Measurements from ENCODE around the gene SMTN.

Gene SMTN

DNA sequence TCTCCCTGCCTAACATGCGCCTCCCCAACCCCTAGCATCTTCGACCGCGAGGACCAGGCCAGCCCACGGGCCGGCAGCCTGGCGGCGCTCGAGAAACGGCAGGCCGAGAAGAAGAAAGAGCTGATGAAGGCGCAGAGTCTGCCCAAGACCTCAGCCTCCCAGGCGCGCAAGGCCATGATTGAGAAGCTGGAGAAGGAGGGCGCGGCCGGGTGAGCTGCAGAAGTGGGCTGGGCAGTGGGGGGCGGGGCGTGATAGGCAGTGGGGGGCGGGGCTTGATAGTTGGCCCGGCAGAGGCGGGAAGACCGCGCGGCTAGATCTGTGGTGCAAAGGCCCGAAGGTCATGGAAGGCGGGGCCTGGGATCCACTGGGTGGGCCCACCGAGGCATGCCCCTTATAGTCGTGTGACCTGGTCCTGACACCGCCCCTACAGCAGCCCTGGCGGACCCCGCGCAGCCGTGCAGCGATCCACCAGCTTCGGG, 17.6 kb downstream of the SMTN start:
- Histone ChIP-seq H3K9ac (ENCODE audit: low read length) (no peak overlapping the region), H3K27me3 (replicated peaks; ENCODE audit: insufficient read depth, low read length) (no peaks in the 10 kb centered on the region), H3K4me3 (ENCODE audit: low read length) (no peak overlapping the region), H3K79me2 (ENCODE audit: low read length) (no peaks in the 10 kb centered on the region), H3K36me3 (replicated peaks; ENCODE audit: insufficient read depth, low read length) (no peaks in the 10 kb centered on the region), H3F3A (ENCODE audit: insufficient read depth, low read length) (no peaks in the 10 kb centered on the region), H3K9me2 (replicated peaks; ENCODE audit: insufficient read depth, low read length) (no peaks in the 10 kb centered on the region), H4K20me1 (ENCODE audit: insufficient read depth, low read length) (no peaks in the 10 kb centered on the region), H3K9me3 (replicated peaks; ENCODE audit: insufficient read depth, low read length) (no peaks in the 10 kb centered on the region), H2AFZ (ENCODE audit: low read length) (no peak overlapping the region), H3K4me2 (ENCODE audit: low read depth, low read length) (no peak overlapping the region), H3K4me1 (ENCODE audit: low read length) (no peaks in the 10 kb centered on the region), H3K27ac (ENCODE audit: low read length) (no peak overlapping the region)
- no peak for DNase-seq
- TF ChIP-seq EZH2phosphoT487 (IDR thresholded peaks at IDR 0.05; ENCODE audit: low read length): no peak
- TF ChIP-seq EZH2 (optimal IDR thresholded peaks at IDR 0.05; ENCODE audit: low read depth, low read length): no peak
- no peak for TF ChIP-seq CTCF (IDR thresholded peaks at IDR 0.05; ENCODE audit: low read length)

- no peak for DNase-seq
- H4K20me1 ChIP-seq (ENCODE audit: insufficient read depth, low read length): no peaks in the 10 kb centered on the region
- H3K9ac ChIP-seq (ENCODE audit: low read length): no peak overlapping the region
- H3K27ac ChIP-seq (ENCODE audit: low read length): no peak overlapping the region
- H3K9me3 ChIP-seq (replicated peaks; ENCODE audit: insufficient read depth, low read length): no peaks in the 10 kb centered on the region
- no peak overlapping the region for H3K4me3 ChIP-seq (ENCODE audit: low read length)
- H3F3A ChIP-seq (ENCODE audit: insufficient read depth, low read length): no peaks in the 10 kb centered on the region
- no peaks in the 10 kb centered on the region for H3K79me2 ChIP-seq (ENCODE audit: low read length)
- TF ChIP-seq CTCF (IDR thresholded peaks at IDR 0.05; ENCODE audit: low read length) (no peak), EZH2phosphoT487 (IDR thresholded peaks at IDR 0.05; ENCODE audit: low read length) (no peak), EZH2 (optimal IDR thresholded peaks at IDR 0.05; ENCODE audit: low read depth, low read length) (no peak)
- no peaks in the 10 kb centered on the region for H3K36me3 ChIP-seq (replicated peaks; ENCODE audit: insufficient read depth, low read length)
- no peaks in the 10 kb centered on the region for H3K4me1 ChIP-seq (ENCODE audit: low read length)
- H3K27me3 ChIP-seq (replicated peaks; ENCODE audit: insufficient read depth, low read length): no peaks in the 10 kb centered on the region
- H3K4me2 ChIP-seq (ENCODE audit: low read depth, low read length): no peak overlapping the region
- no peak overlapping the region for H2AFZ ChIP-seq (ENCODE audit: low read length)
- H3K9me2 ChIP-seq (replicated peaks; ENCODE audit: insufficient read depth, low read length): no peaks in the 10 kb centered on the region
Measured at GRCh38 chr22:31099386-31099785, 18.3 kb downstream of the SMTN start.

DNA sequence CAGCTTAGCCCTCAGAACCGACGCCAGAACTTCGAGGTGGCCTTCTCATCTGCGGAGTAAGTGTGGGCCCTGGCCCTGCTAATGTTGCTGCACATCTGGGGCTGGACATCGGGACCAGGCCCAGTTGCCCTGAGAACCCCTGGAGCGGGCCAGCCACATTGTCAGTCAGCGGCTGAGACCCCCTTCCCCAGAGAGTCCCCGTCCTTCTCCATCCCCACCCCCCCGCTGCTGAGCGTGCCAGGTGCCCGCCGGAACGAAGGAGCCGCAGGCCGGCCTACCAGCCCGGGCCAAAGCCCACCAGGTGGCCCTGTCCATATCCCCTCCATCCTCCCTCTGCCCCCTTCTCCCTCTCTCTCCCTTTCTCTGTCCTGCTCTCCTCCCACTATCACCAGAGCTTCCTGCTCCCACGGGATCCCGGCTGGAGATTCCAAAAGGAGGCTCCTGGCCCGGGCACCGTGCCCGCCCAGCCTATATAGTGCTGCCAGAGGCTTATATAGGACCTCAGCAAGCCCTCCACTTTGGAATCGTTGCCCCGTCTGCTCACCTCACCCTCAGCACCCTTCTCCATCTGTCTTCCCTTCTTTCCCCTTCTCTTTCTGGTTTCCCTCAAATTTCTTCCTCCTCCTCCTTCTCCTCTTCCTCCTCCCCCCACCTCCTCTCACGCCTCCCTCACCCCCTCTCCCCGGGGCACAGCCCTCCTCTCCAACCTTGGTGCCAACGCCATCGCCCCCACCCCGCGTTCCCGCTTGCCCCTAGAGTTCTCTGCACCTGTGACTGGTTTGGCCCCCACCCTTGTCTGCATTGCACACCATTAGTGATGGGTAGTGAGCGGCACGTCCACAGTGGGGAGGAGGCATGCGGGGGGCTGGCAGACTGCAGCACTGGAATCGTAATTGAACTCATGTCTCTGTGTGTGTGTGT, 19.0 kb downstream of the SMTN start:
- Histone ChIP-seq H3K27me3 (replicated peaks; ENCODE audit: insufficient read depth, low read length) (no peaks in the 10 kb centered on the region), H3K4me3 (ENCODE audit: low read length) (no peak overlapping the region), H3K27ac (ENCODE audit: low read length) (no peak overlapping the region), H3K79me2 (ENCODE audit: low read length) (no peaks in the 10 kb centered on the region), H3K4me2 (ENCODE audit: low read depth, low read length) (no peak overlapping the region), H3F3A (ENCODE audit: insufficient read depth, low read length) (no peaks in the 10 kb centered on the region), H3K9me3 (replicated peaks; ENCODE audit: insufficient read depth, low read length) (no peaks in the 10 kb centered on the region), H3K36me3 (replicated peaks; ENCODE audit: insufficient read depth, low read length) (no peaks in the 10 kb centered on the region), H3K9me2 (replicated peaks; ENCODE audit: insufficient read depth, low read length) (no peaks in the 10 kb centered on the region), H2AFZ (ENCODE audit: low read length) (no peak overlapping the region), H3K9ac (ENCODE audit: low read length) (no peak overlapping the region), H4K20me1 (ENCODE audit: insufficient read depth, low read length) (no peaks in the 10 kb centered on the region), H3K4me1 (ENCODE audit: low read length) (no peaks in the 10 kb centered on the region)
- TF ChIP-seq EZH2 (optimal IDR thresholded peaks at IDR 0.05; ENCODE audit: low read depth, low read length) (no peak), EZH2phosphoT487 (IDR thresholded peaks at IDR 0.05; ENCODE audit: low read length) (no peak), CTCF (IDR thresholded peaks at IDR 0.05; ENCODE audit: low read length) (no peak)
- no peak for DNase-seq

Data from MM.1S (cell line).